SK-N-SH treated with all-trans-retinoic acid at 6 μM for 48 hours (cell line): ENCODE data around the gene RPEL1.

ENCODE experiments used
- BACH2 ChIP-seq: fragments of 250-450 bp; sonication (Bioruptor Pico); IDR thresholded peaks from 2 replicates; pipeline ENCODE4 v1.9.0; 2021; ENCODE audit warnings: mild to moderate bottlenecking, borderline replicate concordance
- CSDC2 ChIP-seq: fragments of 250-450 bp; sonication (Bioruptor Pico); IDR thresholded peaks from 2 replicates; pipeline ENCODE4 v1.5.0; 2020; ENCODE audit warnings: mild to moderate bottlenecking, moderate library complexity
- ESRRG ChIP-seq: fragments of 250-450 bp; sonication (Bioruptor Pico); IDR thresholded peaks from 2 replicates; pipeline ENCODE4 v1.6.1; 2021; ENCODE audit warnings: mild to moderate bottlenecking
- GLIS3 ChIP-seq: fragments of 250-450 bp; sonication (Bioruptor Pico); IDR thresholded peaks from 2 replicates; pipeline ENCODE4 v1.5.0; 2020; ENCODE audit warnings: mild to moderate bottlenecking, moderate library complexity
- ISL1 ChIP-seq: fragments of 250-450 bp; sonication (Bioruptor Pico); IDR thresholded peaks from 2 replicates; pipeline ENCODE4 v2.1.2; 2022; ENCODE audit warnings: mild to moderate bottlenecking, moderate library complexity
- OSR1 ChIP-seq: fragments of 250-450 bp; sonication (Bioruptor Pico); IDR thresholded peaks from 2 replicates; pipeline ENCODE4 v1.8.0; 2022; ENCODE audit warnings: moderate library complexity, mild to moderate bottlenecking, inconsistent platforms
- TCF4 ChIP-seq: fragments of 250-450 bp; sonication (Bioruptor Pico); IDR thresholded peaks from 2 replicates; pipeline ENCODE4 v1.8.0; 2021; ENCODE audit warnings: mild to moderate bottlenecking, moderate library complexity, borderline replicate concordance
- ZC3H10 ChIP-seq: fragments of 250-450 bp; sonication (Bioruptor Pico); IDR thresholded peaks from 2 replicates; pipeline ENCODE4 v1.5.1; 2021; ENCODE audit warnings: mild to moderate bottlenecking, moderate library complexity
- ZFP3 ChIP-seq: fragments of 250-450 bp; sonication (Bioruptor Pico); IDR thresholded peaks from 2 replicates; pipeline ENCODE4 v1.5.0; 2020; ENCODE audit warnings: mild to moderate bottlenecking, moderate library complexity
- ZFP30 ChIP-seq: fragments of 450-650 bp; formaldehyde crosslinking; IDR thresholded peaks from 2 replicates; pipeline ENCODE4 v1.5.0; 2022; ENCODE audit warnings: mild to moderate bottlenecking, moderate library complexity
- ZNF8 ChIP-seq: fragments of 450-650 bp; formaldehyde crosslinking; IDR thresholded peaks from 2 replicates; pipeline ENCODE4 v1.5.0; 2020; ENCODE audit warnings: mild to moderate bottlenecking, moderate library complexity
- TF ChIP-seq, protein P1 (sequence below): fragments of 250-450 bp; sonication (Bioruptor Pico); IDR thresholded peaks from 2 replicates; pipeline ENCODE4 v1.5.1; 2020; ENCODE audit warnings: low read depth, mild to moderate bottlenecking, moderate library complexity
- TF ChIP-seq, protein P2 (sequence below): fragments of 250-450 bp; sonication (Bioruptor Pico); IDR thresholded peaks from 2 replicates; pipeline ENCODE4 v1.5.0; 2020; ENCODE audit warnings: mild to moderate bottlenecking, moderate library complexity
- TF ChIP-seq, protein P3 (sequence below): fragments of 250-450 bp; sonication (Bioruptor Pico); IDR thresholded peaks from 2 replicates; pipeline ENCODE4 v1.8.0; 2020; ENCODE audit warnings: mild to moderate bottlenecking, moderate library complexity, borderline replicate concordance

DNA sequence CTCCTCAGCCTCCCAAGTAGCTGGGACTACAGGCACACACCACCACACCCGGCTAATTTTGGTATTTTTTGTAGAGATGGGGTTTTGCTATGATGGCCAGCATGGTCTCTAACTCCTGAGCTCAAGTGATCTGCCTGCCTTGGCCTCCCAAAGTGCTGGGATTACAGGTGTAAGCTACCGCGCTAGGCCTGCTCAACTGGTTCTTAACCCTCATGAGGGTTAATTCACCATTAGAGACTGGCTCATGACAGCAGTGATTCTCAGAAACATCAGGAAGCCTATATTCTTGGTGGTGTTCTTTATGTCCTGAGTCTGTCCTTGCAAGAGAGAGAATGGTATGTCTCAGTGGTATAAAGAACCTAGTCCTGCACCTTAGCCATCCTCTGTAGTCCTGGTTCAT is 42.2 kb upstream of the RPEL1 start:
- TF ChIP-seq, protein P1, sequence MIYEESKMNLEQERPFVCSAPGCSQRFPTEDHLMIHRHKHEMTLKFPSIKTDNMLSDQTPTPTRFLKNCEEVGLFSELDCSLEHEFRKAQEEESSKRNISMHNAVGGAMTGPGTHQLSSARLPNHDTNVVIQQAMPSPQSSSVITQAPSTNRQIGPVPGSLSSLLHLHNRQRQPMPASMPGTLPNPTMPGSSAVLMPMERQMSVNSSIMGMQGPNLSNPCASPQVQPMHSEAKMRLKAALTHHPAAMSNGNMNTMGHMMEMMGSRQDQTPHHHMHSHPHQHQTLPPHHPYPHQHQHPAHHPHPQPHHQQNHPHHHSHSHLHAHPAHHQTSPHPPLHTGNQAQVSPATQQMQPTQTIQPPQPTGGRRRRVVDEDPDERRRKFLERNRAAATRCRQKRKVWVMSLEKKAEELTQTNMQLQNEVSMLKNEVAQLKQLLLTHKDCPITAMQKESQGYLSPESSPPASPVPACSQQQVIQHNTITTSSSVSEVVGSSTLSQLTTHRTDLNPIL (CRISPR knock-in tag): no peak
- TF ChIP-seq OSR1: no peak
- TF ChIP-seq ISL1 (CRISPR knock-in tag): no peak
- TF ChIP-seq TCF4: no peak
- no peak for TF ChIP-seq ESRRG (CRISPR knock-in tag)
- TF ChIP-seq, protein P2, sequence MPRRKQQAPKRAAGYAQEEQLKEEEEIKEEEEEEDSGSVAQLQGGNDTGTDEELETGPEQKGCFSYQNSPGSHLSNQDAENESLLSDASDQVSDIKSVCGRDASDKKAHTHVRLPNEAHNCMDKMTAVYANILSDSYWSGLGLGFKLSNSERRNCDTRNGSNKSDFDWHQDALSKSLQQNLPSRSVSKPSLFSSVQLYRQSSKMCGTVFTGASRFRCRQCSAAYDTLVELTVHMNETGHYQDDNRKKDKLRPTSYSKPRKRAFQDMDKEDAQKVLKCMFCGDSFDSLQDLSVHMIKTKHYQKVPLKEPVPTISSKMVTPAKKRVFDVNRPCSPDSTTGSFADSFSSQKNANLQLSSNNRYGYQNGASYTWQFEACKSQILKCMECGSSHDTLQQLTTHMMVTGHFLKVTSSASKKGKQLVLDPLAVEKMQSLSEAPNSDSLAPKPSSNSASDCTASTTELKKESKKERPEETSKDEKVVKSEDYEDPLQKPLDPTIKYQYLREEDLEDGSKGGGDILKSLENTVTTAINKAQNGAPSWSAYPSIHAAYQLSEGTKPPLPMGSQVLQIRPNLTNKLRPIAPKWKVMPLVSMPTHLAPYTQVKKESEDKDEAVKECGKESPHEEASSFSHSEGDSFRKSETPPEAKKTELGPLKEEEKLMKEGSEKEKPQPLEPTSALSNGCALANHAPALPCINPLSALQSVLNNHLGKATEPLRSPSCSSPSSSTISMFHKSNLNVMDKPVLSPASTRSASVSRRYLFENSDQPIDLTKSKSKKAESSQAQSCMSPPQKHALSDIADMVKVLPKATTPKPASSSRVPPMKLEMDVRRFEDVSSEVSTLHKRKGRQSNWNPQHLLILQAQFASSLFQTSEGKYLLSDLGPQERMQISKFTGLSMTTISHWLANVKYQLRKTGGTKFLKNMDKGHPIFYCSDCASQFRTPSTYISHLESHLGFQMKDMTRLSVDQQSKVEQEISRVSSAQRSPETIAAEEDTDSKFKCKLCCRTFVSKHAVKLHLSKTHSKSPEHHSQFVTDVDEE: no peak
- TF ChIP-seq CSDC2 (CRISPR knock-in tag): no peak
- TF ChIP-seq, protein P3, sequence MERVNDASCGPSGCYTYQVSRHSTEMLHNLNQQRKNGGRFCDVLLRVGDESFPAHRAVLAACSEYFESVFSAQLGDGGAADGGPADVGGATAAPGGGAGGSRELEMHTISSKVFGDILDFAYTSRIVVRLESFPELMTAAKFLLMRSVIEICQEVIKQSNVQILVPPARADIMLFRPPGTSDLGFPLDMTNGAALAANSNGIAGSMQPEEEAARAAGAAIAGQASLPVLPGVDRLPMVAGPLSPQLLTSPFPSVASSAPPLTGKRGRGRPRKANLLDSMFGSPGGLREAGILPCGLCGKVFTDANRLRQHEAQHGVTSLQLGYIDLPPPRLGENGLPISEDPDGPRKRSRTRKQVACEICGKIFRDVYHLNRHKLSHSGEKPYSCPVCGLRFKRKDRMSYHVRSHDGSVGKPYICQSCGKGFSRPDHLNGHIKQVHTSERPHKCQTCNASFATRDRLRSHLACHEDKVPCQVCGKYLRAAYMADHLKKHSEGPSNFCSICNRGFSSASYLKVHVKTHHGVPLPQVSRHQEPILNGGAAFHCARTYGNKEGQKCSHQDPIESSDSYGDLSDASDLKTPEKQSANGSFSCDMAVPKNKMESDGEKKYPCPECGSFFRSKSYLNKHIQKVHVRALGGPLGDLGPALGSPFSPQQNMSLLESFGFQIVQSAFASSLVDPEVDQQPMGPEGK (CRISPR knock-in tag): no peak
- no peak for TF ChIP-seq BACH2 (CRISPR knock-in tag)
- TF ChIP-seq ZC3H10: no peak
- TF ChIP-seq GLIS3 (CRISPR knock-in tag): no peak
- TF ChIP-seq ZNF8 (CRISPR knock-in tag): no peak
- TF ChIP-seq ZFP3 (CRISPR knock-in tag): no peak
- TF ChIP-seq ZFP30 (CRISPR knock-in tag): no peak
